Neural crest cell (in vitro differentiated cells): ENCODE measurements around the gene TST. TPM values are rescaled to one million over a fixed set of nuclear protein-coding genes. Genes with fewer than 3 reads are reported as not detected.
A peak's percentile ranks its signal among the peaks of the same experiment; 100 is the strongest.

Experiments
- DNase-seq: peaks from one replicate; pipeline ENCODE4 v3.0.0; 2021; ENCODE audit warnings: low read depth, mixed read lengths, low spot score
- H3K27ac Mint-ChIP-seq: one replicate; pipeline ENCODE4 v1.8.0; 2021; ENCODE audit warnings: mild to moderate bottlenecking, mixed read lengths; ENCODE audit not compliant: unreplicated experiment
- H3K27me3 Mint-ChIP-seq: 2 replicates; pipeline ENCODE4 v1.8.0; 2021; ENCODE audit warnings: low read depth, mild to moderate bottlenecking, mixed read lengths
- H3K36me3 Mint-ChIP-seq: 2 replicates; pipeline ENCODE4 v1.8.0; 2021; ENCODE audit warnings: low read depth, mild to moderate bottlenecking, mixed read lengths
- H3K4me1 Mint-ChIP-seq: 2 replicates; pipeline ENCODE4 v1.8.0; 2021; ENCODE audit warnings: mixed read lengths
- H3K4me3 Mint-ChIP-seq: one replicate; pipeline ENCODE4 v1.8.0; 2021; ENCODE audit warnings: mild to moderate bottlenecking, mixed read lengths
- H3K9me3 Mint-ChIP-seq: 2 replicates; pipeline ENCODE4 v1.8.0; 2021; ENCODE audit warnings: mixed read lengths
- total RNA-seq: library from RNA; stranded (reverse); gene quantifications from 2 replicates; pipeline ENCODE4 v1.2.1, GENCODE V29; 2021
- TF ChIP-seq, protein P1 (sequence below): fragments of 200-600 bp; sonication (generic); conservative IDR thresholded peaks from 2 replicates; pipeline ENCODE4 v1.5.0; 2021; ENCODE audit warnings: antibody characterized with exemption, mild to moderate bottlenecking

TST gene
- total RNA-seq, 1 donor from 2014 or later: 31.0 TPM

DNA sequence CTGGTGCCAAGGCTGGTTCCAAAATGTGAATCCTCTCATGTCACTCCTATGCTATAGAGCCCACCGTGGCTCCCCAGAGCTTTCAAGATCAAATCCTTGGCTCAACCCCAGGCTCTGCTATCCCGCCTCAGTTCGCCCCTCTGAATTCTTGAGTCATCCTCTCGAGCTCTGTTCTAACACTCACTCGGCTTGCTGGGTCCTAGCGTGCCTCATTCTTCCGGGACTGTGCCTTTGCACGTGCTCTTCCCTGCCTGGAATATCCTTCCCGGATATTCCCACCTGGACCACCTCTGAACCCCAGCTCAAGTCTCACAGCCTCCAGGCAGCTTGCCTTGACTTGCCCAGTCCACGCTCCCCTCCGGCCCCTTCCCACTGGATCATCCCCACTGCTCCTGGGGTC is 45.3 kb upstream of the TST start:
- Mint-ChIP-seq H3K4me1 (no peaks in the 10 kb centered on the region), H3K36me3 (no peaks in the 10 kb centered on the region), H3K4me3 (no peak overlapping the region), H3K27ac (peak overlapping the region; percentile 92), H3K27me3 (peaks cover 28% of the 10 kb centered on the region), H3K9me3 (no peaks in the 10 kb centered on the region)
- TF ChIP-seq, protein P1, sequence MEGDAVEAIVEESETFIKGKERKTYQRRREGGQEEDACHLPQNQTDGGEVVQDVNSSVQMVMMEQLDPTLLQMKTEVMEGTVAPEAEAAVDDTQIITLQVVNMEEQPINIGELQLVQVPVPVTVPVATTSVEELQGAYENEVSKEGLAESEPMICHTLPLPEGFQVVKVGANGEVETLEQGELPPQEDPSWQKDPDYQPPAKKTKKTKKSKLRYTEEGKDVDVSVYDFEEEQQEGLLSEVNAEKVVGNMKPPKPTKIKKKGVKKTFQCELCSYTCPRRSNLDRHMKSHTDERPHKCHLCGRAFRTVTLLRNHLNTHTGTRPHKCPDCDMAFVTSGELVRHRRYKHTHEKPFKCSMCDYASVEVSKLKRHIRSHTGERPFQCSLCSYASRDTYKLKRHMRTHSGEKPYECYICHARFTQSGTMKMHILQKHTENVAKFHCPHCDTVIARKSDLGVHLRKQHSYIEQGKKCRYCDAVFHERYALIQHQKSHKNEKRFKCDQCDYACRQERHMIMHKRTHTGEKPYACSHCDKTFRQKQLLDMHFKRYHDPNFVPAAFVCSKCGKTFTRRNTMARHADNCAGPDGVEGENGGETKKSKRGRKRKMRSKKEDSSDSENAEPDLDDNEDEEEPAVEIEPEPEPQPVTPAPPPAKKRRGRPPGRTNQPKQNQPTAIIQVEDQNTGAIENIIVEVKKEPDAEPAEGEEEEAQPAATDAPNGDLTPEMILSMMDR: no peak
- DNase-seq: no peak

DNA sequence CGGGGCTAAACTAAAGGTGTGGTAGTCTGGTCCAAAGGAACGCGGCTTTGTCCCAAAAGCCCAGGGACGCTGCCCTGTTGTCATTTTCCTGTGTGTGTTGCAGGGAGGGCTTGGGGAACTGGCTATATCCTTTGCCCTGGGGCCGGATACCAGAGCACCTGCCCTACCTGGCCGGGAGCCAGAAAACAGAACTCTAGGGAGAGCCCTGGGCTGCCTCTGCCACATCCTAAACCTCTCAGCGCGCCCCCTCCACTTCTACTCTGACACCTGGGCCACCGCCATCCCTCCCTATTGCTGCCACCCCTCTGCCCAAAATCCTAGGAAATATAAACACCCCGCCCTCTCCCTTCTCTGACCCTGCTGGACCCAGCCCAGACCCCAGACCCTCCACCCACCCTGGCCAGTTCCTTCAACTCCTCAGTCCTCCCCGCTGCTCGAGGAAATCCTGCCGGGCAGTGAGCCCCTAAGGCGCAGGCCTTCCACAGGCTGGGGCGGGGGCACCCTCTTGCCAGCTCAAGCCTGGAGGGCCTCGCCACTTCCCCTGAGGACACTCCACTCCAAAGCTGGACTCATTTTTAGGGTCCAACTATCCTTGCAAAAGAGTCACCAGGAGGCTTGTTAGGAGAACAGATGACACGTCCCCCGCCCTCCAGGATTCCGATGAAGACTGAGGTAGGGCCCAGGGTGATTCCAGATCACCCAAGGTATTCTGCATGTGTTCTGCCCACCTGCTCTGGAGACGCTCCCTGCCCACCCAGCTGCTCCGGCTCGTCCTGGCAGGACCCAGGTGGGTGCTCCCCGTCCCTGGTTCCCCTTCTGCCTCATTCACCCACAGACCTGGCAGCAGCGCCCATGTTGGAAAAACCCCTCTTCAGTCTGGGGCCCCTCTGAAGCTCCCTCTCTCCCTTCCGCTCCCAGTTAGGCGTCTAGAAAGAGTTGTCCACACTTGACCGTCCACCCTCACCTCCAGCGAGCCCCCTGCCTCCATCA is 44.5 kb upstream of the TST start:
- no peak for DNase-seq
- Mint-ChIP-seq H3K4me3 (no peak overlapping the region), H3K4me1 (no peaks in the 10 kb centered on the region), H3K27ac (peak overlapping the region; percentile 92), H3K9me3 (no peaks in the 10 kb centered on the region), H3K27me3 (peaks cover 25% of the 10 kb centered on the region), H3K36me3 (no peaks in the 10 kb centered on the region)
- TF ChIP-seq, protein P1: no peak

DNA sequence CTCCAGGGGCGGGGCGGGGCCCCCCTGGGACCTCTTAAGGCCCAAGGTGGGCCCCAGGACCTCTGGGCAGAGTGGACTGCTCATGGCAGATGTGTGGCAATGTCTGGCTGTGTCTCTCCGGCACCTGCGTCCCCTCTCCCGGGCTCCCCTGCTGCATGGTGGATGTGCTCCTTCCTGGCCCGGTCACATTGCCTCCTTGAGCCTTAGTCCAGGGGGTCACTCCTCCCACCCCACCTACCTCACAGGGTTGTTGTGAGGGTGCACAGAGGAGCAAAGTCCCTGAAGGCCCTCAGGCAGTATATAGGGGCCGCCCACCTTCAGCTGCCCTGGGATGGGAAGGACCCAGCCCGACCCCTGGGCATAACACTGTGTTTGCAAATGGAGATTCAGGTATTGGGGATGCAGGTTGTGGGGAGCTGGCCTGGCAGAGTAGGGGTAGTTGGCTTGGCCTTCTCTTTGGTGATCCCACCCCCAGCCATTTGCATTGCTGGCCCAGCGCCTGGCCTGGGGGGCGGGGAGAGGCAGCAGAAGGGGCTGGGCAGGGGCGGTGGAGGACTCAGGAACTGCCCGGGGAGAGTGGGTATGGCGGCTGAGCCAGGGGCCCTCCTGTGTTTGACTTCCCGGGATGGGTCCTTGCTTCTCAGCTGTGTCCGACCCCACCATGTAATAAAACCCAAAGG is 43.6 kb upstream of the TST start:
- Mint-ChIP-seq H3K4me3 (no peak overlapping the region), H3K27me3 (peaks cover 16% of the 10 kb centered on the region), H3K27ac (no peak overlapping the region), H3K36me3 (no peaks in the 10 kb centered on the region), H3K9me3 (no peaks in the 10 kb centered on the region), H3K4me1 (no peaks in the 10 kb centered on the region)
- DNase-seq: no peak
- TF ChIP-seq, protein P1: no peak

DNA sequence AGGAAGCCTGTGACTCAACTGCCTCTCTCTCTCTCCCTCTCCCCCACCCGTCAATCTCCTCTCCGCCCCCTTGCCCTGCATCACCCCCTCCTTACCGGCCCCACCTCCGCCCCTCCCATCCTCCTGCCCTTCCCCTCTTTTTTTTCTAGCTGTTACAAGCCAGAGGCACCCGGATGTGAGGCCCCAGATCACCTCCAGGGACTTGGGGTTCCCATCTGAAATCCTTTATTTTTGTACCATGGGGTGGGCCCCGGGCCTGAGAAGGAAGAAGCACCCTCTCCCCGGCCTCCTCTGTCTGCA is 43.1 kb upstream of the TST start:
- Mint-ChIP-seq H3K36me3 (no peaks in the 10 kb centered on the region), H3K27ac (no peak overlapping the region), H3K4me1 (no peaks in the 10 kb centered on the region), H3K27me3 (peaks cover 11% of the 10 kb centered on the region), H3K4me3 (no peak overlapping the region), H3K9me3 (no peaks in the 10 kb centered on the region)
- DNase-seq: no peak
- TF ChIP-seq, protein P1: no peak

DNA sequence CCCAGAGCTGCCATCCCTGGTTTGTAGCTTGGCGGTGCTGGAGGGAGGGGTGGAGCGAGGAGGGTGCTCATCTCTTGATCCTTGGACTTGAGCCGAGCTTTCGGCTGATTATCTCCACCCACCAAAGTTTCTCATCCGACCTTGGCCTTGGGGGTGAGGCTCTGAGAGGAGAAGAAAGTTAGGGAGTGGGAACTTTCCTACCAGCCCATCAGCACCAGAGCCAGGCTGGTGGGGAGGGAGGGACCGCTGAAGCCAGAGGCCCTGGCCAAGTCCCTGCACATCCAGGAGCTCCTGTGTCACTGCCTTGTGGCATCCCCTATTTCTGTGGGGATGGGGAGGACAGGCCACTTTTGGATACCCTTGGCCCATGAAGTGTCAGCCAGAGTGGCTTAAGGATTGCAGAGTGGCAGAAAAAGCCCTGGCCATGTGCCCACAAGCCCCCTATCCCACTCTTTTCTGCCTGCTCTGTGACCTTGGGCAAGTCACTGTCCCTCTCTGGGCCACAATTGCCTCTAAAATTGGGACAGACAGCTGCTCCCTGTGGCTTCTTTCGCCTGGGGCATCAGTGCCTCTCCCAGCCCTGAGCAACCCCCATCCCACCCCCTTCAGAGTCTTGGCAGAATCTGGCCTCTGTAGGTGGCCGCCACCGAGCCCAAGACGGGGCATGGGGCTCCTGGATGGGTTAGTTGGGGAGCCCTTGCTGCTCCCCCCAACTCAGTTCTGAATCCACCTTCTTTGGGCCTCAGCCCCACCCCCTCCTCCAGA is 42.5 kb upstream of the TST start:
- no peak overlapping the region for H3K27ac Mint-ChIP-seq
- H3K9me3 Mint-ChIP-seq: no peaks in the 10 kb centered on the region
- no peak overlapping the region for H3K4me3 Mint-ChIP-seq
- H3K36me3 Mint-ChIP-seq: peaks cover 2% of the 10 kb centered on the region
- DNase-seq: no peak
- no peaks in the 10 kb centered on the region for H3K4me1 Mint-ChIP-seq
- TF ChIP-seq, protein P1: no peak
- peaks cover 7% of the 10 kb centered on the region for H3K27me3 Mint-ChIP-seq
